ENCODE results near the gene DACT3.

Gene DACT3

GRCh38 chr19:46691104-46691503 lies 30.1 kb upstream of the DACT3 start:
- TF ChIP-seq, protein P1, sequence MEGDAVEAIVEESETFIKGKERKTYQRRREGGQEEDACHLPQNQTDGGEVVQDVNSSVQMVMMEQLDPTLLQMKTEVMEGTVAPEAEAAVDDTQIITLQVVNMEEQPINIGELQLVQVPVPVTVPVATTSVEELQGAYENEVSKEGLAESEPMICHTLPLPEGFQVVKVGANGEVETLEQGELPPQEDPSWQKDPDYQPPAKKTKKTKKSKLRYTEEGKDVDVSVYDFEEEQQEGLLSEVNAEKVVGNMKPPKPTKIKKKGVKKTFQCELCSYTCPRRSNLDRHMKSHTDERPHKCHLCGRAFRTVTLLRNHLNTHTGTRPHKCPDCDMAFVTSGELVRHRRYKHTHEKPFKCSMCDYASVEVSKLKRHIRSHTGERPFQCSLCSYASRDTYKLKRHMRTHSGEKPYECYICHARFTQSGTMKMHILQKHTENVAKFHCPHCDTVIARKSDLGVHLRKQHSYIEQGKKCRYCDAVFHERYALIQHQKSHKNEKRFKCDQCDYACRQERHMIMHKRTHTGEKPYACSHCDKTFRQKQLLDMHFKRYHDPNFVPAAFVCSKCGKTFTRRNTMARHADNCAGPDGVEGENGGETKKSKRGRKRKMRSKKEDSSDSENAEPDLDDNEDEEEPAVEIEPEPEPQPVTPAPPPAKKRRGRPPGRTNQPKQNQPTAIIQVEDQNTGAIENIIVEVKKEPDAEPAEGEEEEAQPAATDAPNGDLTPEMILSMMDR (IDR thresholded peaks at IDR 0.05; ENCODE audit: control insufficient read depth, extremely low read depth, insufficient read depth) = no peak
- H3K4me3 ChIP-seq (ENCODE audit: low read depth, low read length) = no peak overlapping the region
- DNase-seq (ENCODE audit: low read depth) = no peak

DNA sequence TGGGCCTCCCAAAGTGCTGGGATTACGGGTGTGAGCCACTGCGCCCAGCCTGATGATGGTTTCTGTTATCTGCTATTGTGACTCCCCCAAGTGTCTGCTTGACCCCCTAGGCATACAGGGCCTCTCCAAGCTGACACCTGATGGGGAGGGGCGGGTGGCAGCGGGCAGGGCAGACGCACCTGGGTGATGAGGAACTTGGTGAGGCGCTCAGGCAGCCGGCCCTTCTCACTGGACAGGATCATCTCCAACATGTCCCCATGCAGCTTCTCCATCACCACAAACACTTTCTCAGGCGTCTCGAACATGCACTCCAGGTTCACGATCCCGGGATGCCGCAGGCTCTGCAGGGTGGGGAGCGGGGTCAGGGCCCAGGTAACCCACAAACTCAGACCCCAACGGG lies 28.4 kb upstream of the DACT3 start:
- no peak for DNase-seq (ENCODE audit: low read depth)
- no peak overlapping the region for H3K4me3 ChIP-seq (ENCODE audit: low read depth, low read length)
- TF ChIP-seq, protein P1 (IDR thresholded peaks at IDR 0.05; ENCODE audit: control insufficient read depth, extremely low read depth, insufficient read depth) = no peak

DNA sequence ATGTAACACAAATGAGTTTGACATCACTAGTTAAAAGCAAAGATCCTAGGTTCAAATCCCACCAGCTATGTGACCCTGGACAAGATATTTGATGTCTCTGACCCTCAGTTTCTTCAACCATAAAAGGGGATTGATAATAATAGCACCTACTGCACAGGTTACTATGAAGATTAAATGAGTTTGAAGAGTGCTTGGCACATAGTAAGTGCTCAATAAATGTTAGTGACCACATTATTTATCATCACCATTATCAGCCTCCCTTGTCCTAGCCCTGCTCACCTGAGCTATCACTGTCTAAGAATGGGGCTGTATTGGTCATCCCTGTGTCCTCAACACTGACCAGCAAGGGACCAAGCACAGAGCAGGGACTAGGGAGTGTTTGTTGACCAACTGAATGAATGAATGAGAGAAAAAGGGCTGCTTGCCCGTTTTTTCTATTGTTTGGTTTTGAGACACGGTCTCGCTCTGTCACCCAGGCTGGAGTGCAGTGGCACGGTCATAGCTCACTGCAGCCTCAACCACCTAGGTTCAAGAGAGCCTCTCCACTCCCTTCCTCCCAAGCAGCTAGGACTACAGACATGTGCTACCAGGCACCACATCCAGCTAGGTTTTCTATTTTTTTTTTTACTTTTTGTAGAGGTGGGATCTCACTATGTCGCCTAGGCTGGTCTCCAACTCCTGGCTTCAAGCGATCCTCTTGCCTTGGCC lies 26.6 kb upstream of the DACT3 start:
- H3K4me3 ChIP-seq (ENCODE audit: low read depth, low read length) = no peak overlapping the region
- DNase-seq (ENCODE audit: low read depth) = no peak
- TF ChIP-seq, protein P1 (IDR thresholded peaks at IDR 0.05; ENCODE audit: control insufficient read depth, extremely low read depth, insufficient read depth) = no peak

GRCh38 chr19:46685189-46685588 lies 24.2 kb upstream of the DACT3 start:
- H3K4me3 ChIP-seq (ENCODE audit: low read depth, low read length) = no peak overlapping the region
- TF ChIP-seq, protein P1 (IDR thresholded peaks at IDR 0.05; ENCODE audit: control insufficient read depth, extremely low read depth, insufficient read depth) = no peak
- DNase-seq (ENCODE audit: low read depth) = no peak

DNA sequence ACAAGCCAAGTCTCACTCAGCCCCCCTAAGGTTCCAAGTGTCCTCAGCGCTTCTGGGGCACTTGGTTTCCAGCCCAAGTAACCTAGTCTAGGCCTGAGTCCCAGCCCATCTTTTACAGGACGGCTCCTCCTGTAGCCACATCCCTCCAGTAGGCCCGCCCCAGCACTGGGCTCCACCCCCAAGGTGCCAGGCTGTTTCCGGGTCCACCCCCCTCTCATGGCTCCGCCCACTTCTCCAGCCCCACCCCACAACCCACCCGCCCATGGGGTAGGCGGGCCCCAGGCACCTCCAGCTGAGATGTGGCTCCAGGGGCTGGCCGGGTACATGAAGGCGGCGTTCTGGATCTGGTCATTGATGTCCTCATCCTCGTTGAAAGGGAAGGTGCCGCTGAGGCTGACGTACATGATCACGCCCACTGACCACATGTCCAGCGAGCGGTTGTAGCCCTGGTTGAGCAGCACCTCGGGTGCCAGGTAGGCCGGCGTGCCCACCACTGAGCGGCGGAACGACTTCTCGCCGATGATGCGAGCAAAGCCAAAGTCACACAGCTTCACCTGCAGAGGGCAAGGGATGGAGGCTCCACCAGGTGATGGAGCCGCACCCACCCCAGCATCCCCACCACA lies 17.2 kb upstream of the DACT3 start:
- DNase-seq (ENCODE audit: low read depth) = no peak
- TF ChIP-seq, protein P1 (IDR thresholded peaks at IDR 0.05; ENCODE audit: control insufficient read depth, extremely low read depth, insufficient read depth) = no peak

GRCh38 chr19:46674416-46675178 lies 13.6 kb upstream of the DACT3 start:
- no peak for DNase-seq (ENCODE audit: low read depth)
- H3K4me3 ChIP-seq (ENCODE audit: low read depth, low read length) = no peak overlapping the region
- TF ChIP-seq, protein P1 (IDR thresholded peaks at IDR 0.05; ENCODE audit: control insufficient read depth, extremely low read depth, insufficient read depth) = no peak

More for the DNA sequence above, 17.2 kb upstream of the DACT3 start:
- H3K4me3 ChIP-seq (ENCODE audit: low read depth, low read length) = no peak overlapping the region

All from LNCaP clone FGC (cell line).